HG02623 (cell line): ENCODE measurements around the gene ISCA1.

Experiments
- ATAC-seq: cut with Tn5 transposase; IDR thresholded peaks from one replicate; pipeline ENCODE4 v1.9.1; 2021; ENCODE audit warnings: moderate library complexity; ENCODE audit not compliant: unreplicated experiment

Gene ISCA1

GRCh38 chr9:86238861-86239770 is 43.2 kb downstream of the ISCA1 start:
- no peak for ATAC-seq

- ATAC-seq: no peak
Observed at GRCh38 chr9:86230858-86231257, 51.5 kb downstream of the ISCA1 start.

- no peak for ATAC-seq
Observed at GRCh38 chr9:86222667-86223066, 59.7 kb downstream of the ISCA1 start.

GRCh38 chr9:86219606-86220005 is 62.7 kb downstream of the ISCA1 start:
- no peak for ATAC-seq

GRCh38 chr9:86217076-86217755 is 65.1 kb downstream of the ISCA1 start:
- no peak for ATAC-seq
